Neural cell (in vitro differentiated cells): ENCODE data around the gene SV2B. TPM values are rescaled to one million over a fixed set of nuclear protein-coding genes. Genes with fewer than 3 reads are reported as not detected.

Experiments used
- H2AFZ ChIP-seq: fragments of 200-600, 300-800 bp; sonication (generic), shearing (Covaris generic); 2 replicates; pipeline ENCODE4 v1.6.0; 2014; ENCODE audit warnings: low read depth, mild to moderate bottlenecking, antibody characterized with exemption, low read length, moderate library complexity
- H3F3A ChIP-seq: fragments of 200-600 bp; shearing (Covaris generic); 2 replicates; pipeline ENCODE4 v1.6.1; 2016; ENCODE audit warnings: mild to moderate bottlenecking, moderate library complexity, mixed read lengths, antibody characterized with exemption, low read length; ENCODE audit not compliant: insufficient read depth, poor library complexity, severe bottlenecking
- H3K27ac ChIP-seq: fragments of 200-600, 300-800 bp; sonication (generic), shearing (Covaris generic); 2 replicates; pipeline ENCODE4 v1.5.1; 2014; ENCODE audit warnings: mild to moderate bottlenecking, low read length, moderate library complexity
- H3K27me3 ChIP-seq: fragments of 300-800, 200-600 bp; sonication (generic), shearing (Covaris generic); 2 replicates; pipeline ENCODE4 v1.6.0; 2014; ENCODE audit warnings: mild to moderate bottlenecking, low read depth, low read length, moderate library complexity; ENCODE audit not compliant: insufficient read depth
- H3K36me3 ChIP-seq: fragments of 300-800, 200-600 bp; sonication (generic), shearing (Covaris generic); 2 replicates; pipeline ENCODE4 v1.5.1; 2014; ENCODE audit warnings: mild to moderate bottlenecking, antibody characterized with exemption, low read length, moderate library complexity; ENCODE audit not compliant: insufficient read depth
- H3K4me2 ChIP-seq: fragments of 300-800, 200-600 bp; sonication (generic), shearing (Covaris generic); 2 replicates; pipeline ENCODE4 v1.6.0; 2014; ENCODE audit warnings: mild to moderate bottlenecking, low read length
- H3K4me3 ChIP-seq: fragments of 300-800, 200-600 bp; sonication (generic), shearing (Covaris generic); 2 replicates; pipeline ENCODE4 v1.5.1; 2014; ENCODE audit warnings: mild to moderate bottlenecking, low read length, moderate library complexity
- H3K79me2 ChIP-seq: fragments of 200-600 bp; shearing (Covaris generic); replicated peaks from 2 replicates; pipeline ENCODE4 v1.6.0; 2014; ENCODE audit warnings: mild to moderate bottlenecking, low read length, moderate library complexity; ENCODE audit not compliant: insufficient read depth
- H3K9ac ChIP-seq: fragments of 300-800, 200-600 bp; sonication (generic), shearing (Covaris generic); 2 replicates; pipeline ENCODE4 v1.6.1; 2016; ENCODE audit warnings: mild to moderate bottlenecking, low read length, mixed read lengths
- H3K9me2 ChIP-seq: fragments of 200-600 bp; shearing (Covaris generic); 2 replicates; pipeline ENCODE4 v1.6.1; 2016; ENCODE audit warnings: mild to moderate bottlenecking, low read length, mixed read lengths; ENCODE audit not compliant: insufficient read depth
- H3K9me3 ChIP-seq: fragments of 200-600, 300-800 bp; sonication (generic), shearing (Covaris generic); 2 replicates; pipeline ENCODE4 v1.6.1; 2016; ENCODE audit warnings: mild to moderate bottlenecking, mixed run types, low read length, moderate library complexity, mixed read lengths
- H4K20me1 ChIP-seq: fragments of 200-600 bp; shearing (Covaris generic); 2 replicates; pipeline ENCODE4 v1.6.1; 2016; ENCODE audit warnings: mild to moderate bottlenecking, mixed run types; ENCODE audit not compliant: insufficient read depth
- CTCF ChIP-seq: fragments of 450-650 bp; IDR thresholded peaks from 2 replicates; pipeline ENCODE4 v1.5.1; 2014; ENCODE audit warnings: antibody characterized with exemption, mild to moderate bottlenecking, moderate library complexity; ENCODE audit not compliant: poor library complexity, severe bottlenecking
- EP300 ChIP-seq: fragments of 450-650 bp; conservative IDR thresholded peaks from 2 replicates; pipeline ENCODE4 v1.6.1; 2014; ENCODE audit warnings: antibody characterized with exemption, mild to moderate bottlenecking, moderate library complexity; ENCODE audit not compliant: poor library complexity, severe bottlenecking
- EZH2 ChIP-seq: fragments of 200-600, 300-800 bp; shearing (Covaris generic), sonication (generic); IDR thresholded peaks from 2 replicates; pipeline ENCODE4 v1.6.1; 2014; ENCODE audit warnings: antibody characterized with exemption, low read length, borderline replicate concordance, mild to moderate bottlenecking; ENCODE audit not compliant: insufficient read depth, poor library complexity, severe bottlenecking
- MXI1 ChIP-seq: fragments of 450-650 bp; conservative IDR thresholded peaks from 2 replicates; pipeline ENCODE4 v1.6.1; 2014; ENCODE audit warnings: antibody characterized with exemption, mild to moderate bottlenecking; ENCODE audit not compliant: poor library complexity, severe bottlenecking
- POLR2AphosphoS5 ChIP-seq: IDR thresholded peaks from 2 replicates; pipeline ENCODE4 v1.6.1; 2012
- RAD21 ChIP-seq: fragments of 450-650 bp; conservative IDR thresholded peaks from 2 replicates; pipeline ENCODE4 v1.6.1; 2014; ENCODE audit warnings: antibody characterized with exemption, mild to moderate bottlenecking, moderate library complexity
- REST ChIP-seq: IDR thresholded peaks from 2 replicates; pipeline ENCODE4 v1.6.1; 2012; ENCODE audit warnings: borderline replicate concordance
- SMC3 ChIP-seq: fragments of 450-650 bp; conservative IDR thresholded peaks from 2 replicates; pipeline ENCODE4 v1.6.1; 2014; ENCODE audit warnings: antibody characterized with exemption, mild to moderate bottlenecking, moderate library complexity; ENCODE audit not compliant: poor library complexity
- TAF1 ChIP-seq: IDR thresholded peaks from 2 replicates; pipeline ENCODE4 v1.6.1; 2012; ENCODE audit warnings: low read depth
- polyA plus RNA-seq: library from polyadenylated mRNA; depleted of rRNA; stranded (reverse); fragments of >200 nt; gene quantifications from 2 replicates; pipeline ENCODE4 v1.2.3, GENCODE V29; 2014

The SV2B gene
- polyA plus RNA-seq, 1 donor from 2014 or later, result 0.38 TPM

- Histone ChIP-seq H2AFZ (no peak overlapping the region), H3K4me2 (no peak overlapping the region), H3K9me3 (no peaks in the 10 kb centered on the region), H4K20me1 (no peaks in the 10 kb centered on the region), H3K27me3 (no peaks in the 10 kb centered on the region), H3K27ac (no peak overlapping the region), H3K79me2 (no peaks in the 10 kb centered on the region), H3K4me3 (no peak overlapping the region), H3K9me2 (no peaks in the 10 kb centered on the region), H3K36me3 (no peaks in the 10 kb centered on the region), H3K9ac (no peak overlapping the region), H3F3A (no peaks in the 10 kb centered on the region)
- TF ChIP-seq POLR2AphosphoS5 (no peak), EZH2 (no peak), TAF1 (no peak), RAD21 (no peak), CTCF (no peak), SMC3 (no peak), EP300 (no peak), MXI1 (no peak), REST (no peak)
These were observed 235.6 kb downstream of the SV2B start for GRCh38 chr15:91335702-91336101.

GRCh38 chr15:91336687-91337086 lies 236.6 kb downstream of the SV2B start:
- no peaks in the 10 kb centered on the region for H3K79me2 ChIP-seq
- no peaks in the 10 kb centered on the region for H3F3A ChIP-seq
- no peaks in the 10 kb centered on the region for H3K9me3 ChIP-seq
- no peak overlapping the region for H3K27ac ChIP-seq
- H4K20me1 ChIP-seq, result no peaks in the 10 kb centered on the region
- H3K27me3 ChIP-seq, result no peaks in the 10 kb centered on the region
- no peaks in the 10 kb centered on the region for H3K36me3 ChIP-seq
- TF ChIP-seq MXI1, result no peak
- TF ChIP-seq RAD21, result no peak
- no peak for TF ChIP-seq REST
- no peak for TF ChIP-seq EP300
- TF ChIP-seq CTCF, result no peak
- TF ChIP-seq POLR2AphosphoS5, result no peak
- no peak for TF ChIP-seq TAF1
- TF ChIP-seq SMC3, result no peak
- no peak for TF ChIP-seq EZH2
- H3K9me2 ChIP-seq, result no peaks in the 10 kb centered on the region
- no peak overlapping the region for H3K9ac ChIP-seq
- no peak overlapping the region for H2AFZ ChIP-seq
- H3K4me2 ChIP-seq, result no peak overlapping the region
- no peak overlapping the region for H3K4me3 ChIP-seq
